Measurements from ENCODE around the gene ZNF22. TPM values are rescaled to one million over a fixed set of nuclear protein-coding genes. Genes with fewer than 3 reads are reported as not detected.

The ZNF22 gene
- total RNA-seq, 1 experiment from 2014 or later: 36.9 TPM

DNA sequence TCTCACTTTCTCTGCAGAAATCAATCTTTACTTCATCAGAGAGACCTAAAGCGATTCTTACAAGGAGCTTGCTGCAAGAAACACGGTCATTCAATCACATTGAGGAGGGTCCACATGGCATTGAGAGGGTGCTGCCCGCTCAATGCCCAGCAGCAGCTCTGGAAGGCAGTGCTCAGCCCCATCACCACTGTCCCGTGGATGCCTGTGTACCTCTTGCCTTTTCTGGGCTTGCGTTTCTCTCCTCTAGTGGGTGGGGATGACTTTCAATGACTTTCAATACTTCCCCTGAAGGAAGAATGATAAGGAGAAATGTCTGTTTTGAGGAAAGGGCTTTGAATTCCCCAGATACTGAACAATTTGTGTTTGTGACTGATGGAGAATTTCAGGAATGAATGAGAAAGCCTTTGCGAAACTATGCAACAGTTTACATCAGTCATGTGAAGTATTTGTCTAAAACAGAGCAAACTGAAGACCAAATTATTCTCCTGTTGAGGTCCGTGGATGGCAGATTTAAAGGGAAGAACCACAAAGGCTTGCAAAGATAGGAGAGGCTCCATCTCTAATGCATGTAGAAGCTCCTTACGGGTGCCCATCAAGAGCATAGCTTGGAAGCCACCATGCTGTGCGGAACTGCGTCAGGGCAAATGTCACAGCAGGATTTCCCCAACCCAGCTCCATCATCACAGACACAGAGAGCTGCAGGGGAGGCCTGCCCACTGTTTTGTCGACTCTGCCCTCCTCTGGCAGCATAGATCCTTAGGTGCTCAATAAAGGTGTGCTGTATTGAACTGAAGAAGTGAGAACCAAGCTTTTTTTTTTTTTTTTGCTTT, 6.6 kb upstream of the ZNF22 start:
- H3K4ac ChIP-seq (ENCODE audit: low read depth, low read length): no peak overlapping the region
- H3K27me3 ChIP-seq (ENCODE audit: insufficient read depth, low read length): no peaks in the 10 kb centered on the region
- H3K14ac ChIP-seq (ENCODE audit: insufficient read depth, low read length): no peak overlapping the region
- DNase-seq: no peak
- Mint-ChIP-seq H3K4me1 (peaks cover 55 to 60% of the 10 kb centered on the region in 2 experiments), H3K27me3 (ENCODE audit: low read depth) (peaks cover 4% of the 10 kb centered on the region; the same call in 1 of the 2 replicates), H3K36me3 (ENCODE audit: insufficient read depth in 1 of 3, low read depth in 3 of 3) (peaks cover 3 to 18% (median 5%) of the 10 kb centered on the region in 3 experiments; a peak in 5 of 7 replicates), H3K27ac (peak overlapping the region in 1 of 3 experiments; percentile 61; a peak in 2 of 7 replicates), H3K4me3 (no peak overlapping the region; a peak in 1 of 5 replicates), H3K9me3 (no peaks in the 10 kb centered on the region; a peak in 2 of 5 replicates)
- H2AFZ ChIP-seq (ENCODE audit: low read length): no peak overlapping the region
- no peak overlapping the region for H2BK120ac ChIP-seq (ENCODE audit: low read depth, low read length, poor library complexity, severe bottlenecking)
- H3K18ac ChIP-seq (ENCODE audit: insufficient read length, low read depth, low read length): no peak overlapping the region
- H3K9ac ChIP-seq (ENCODE audit: extremely low read depth, insufficient read length, low read length): no peak overlapping the region
- H4K91ac ChIP-seq (ENCODE audit: insufficient read length, low read depth, low read length): no peak overlapping the region
- H3K27ac ChIP-seq (ENCODE audit: insufficient read length, low read depth, low read length): no peak overlapping the region
- H4K8ac ChIP-seq (replicated peaks; ENCODE audit: insufficient read length, low read depth, low read length): no peak overlapping the region
- no CpG with 5 or more reads among the region's 11 CpGs for WGBS (ENCODE audit: extremely low coverage, insufficient read length, low lambda C conversion rate)
- H4K20me1 ChIP-seq (ENCODE audit: control insufficient read depth, insufficient read depth, insufficient read length): no peaks in the 10 kb centered on the region
- H3K4me1 ChIP-seq (ENCODE audit: insufficient read depth, low read length): peaks cover 6% of the 10 kb centered on the region; the same call in 1 of the 2 replicates
- no peak overlapping the region for H3K56ac ChIP-seq (ENCODE audit: insufficient read length, low read depth, low read length)
- H3K79me1 ChIP-seq (ENCODE audit: insufficient read depth, low read depth, low read length, poor library complexity, severe bottlenecking): no peaks in the 10 kb centered on the region
- H2AK5ac ChIP-seq (ENCODE audit: insufficient read length, low read length): no peak overlapping the region
- TF ChIP-seq, protein P1, sequence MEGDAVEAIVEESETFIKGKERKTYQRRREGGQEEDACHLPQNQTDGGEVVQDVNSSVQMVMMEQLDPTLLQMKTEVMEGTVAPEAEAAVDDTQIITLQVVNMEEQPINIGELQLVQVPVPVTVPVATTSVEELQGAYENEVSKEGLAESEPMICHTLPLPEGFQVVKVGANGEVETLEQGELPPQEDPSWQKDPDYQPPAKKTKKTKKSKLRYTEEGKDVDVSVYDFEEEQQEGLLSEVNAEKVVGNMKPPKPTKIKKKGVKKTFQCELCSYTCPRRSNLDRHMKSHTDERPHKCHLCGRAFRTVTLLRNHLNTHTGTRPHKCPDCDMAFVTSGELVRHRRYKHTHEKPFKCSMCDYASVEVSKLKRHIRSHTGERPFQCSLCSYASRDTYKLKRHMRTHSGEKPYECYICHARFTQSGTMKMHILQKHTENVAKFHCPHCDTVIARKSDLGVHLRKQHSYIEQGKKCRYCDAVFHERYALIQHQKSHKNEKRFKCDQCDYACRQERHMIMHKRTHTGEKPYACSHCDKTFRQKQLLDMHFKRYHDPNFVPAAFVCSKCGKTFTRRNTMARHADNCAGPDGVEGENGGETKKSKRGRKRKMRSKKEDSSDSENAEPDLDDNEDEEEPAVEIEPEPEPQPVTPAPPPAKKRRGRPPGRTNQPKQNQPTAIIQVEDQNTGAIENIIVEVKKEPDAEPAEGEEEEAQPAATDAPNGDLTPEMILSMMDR (conservative IDR thresholded peaks at IDR 0.05): peak; percentile 21; the same call in 2 of the 3 replicates
- no peak overlapping the region for H4K5ac ChIP-seq (ENCODE audit: insufficient read length, low read depth, low read length)
- H2BK12ac ChIP-seq (ENCODE audit: insufficient read length, low read depth, low read length): no peak overlapping the region
- no peak overlapping the region for H3T11ph ChIP-seq (ENCODE audit: low read length)
- no peaks in the 10 kb centered on the region for H3K23me2 ChIP-seq (ENCODE audit: insufficient read length, low read depth, low read length, poor library complexity, severe bottlenecking)
- no peak overlapping the region for H2BK5ac ChIP-seq (ENCODE audit: insufficient read length, low read length)
- no peak overlapping the region for H3K23ac ChIP-seq (ENCODE audit: insufficient read length, low read depth, low read length)
- H3K79me2 ChIP-seq (ENCODE audit: insufficient read depth, low read length): no peaks in the 10 kb centered on the region
- no peak overlapping the region for H2BK20ac ChIP-seq (ENCODE audit: low read depth, low read length, poor library complexity, severe bottlenecking)
- no peak overlapping the region for H2BK15ac ChIP-seq (ENCODE audit: low read depth, low read length)
- H3K9me3 ChIP-seq (ENCODE audit: control insufficient read depth, low read depth, low read length): no peaks in the 10 kb centered on the region
- no peak overlapping the region for H3K4me2 ChIP-seq (ENCODE audit: insufficient read depth, insufficient read length, low read length)

Data from H9 (cell line).